ENCODE results near the gene DUSP6.

The DUSP6 gene

DNA sequence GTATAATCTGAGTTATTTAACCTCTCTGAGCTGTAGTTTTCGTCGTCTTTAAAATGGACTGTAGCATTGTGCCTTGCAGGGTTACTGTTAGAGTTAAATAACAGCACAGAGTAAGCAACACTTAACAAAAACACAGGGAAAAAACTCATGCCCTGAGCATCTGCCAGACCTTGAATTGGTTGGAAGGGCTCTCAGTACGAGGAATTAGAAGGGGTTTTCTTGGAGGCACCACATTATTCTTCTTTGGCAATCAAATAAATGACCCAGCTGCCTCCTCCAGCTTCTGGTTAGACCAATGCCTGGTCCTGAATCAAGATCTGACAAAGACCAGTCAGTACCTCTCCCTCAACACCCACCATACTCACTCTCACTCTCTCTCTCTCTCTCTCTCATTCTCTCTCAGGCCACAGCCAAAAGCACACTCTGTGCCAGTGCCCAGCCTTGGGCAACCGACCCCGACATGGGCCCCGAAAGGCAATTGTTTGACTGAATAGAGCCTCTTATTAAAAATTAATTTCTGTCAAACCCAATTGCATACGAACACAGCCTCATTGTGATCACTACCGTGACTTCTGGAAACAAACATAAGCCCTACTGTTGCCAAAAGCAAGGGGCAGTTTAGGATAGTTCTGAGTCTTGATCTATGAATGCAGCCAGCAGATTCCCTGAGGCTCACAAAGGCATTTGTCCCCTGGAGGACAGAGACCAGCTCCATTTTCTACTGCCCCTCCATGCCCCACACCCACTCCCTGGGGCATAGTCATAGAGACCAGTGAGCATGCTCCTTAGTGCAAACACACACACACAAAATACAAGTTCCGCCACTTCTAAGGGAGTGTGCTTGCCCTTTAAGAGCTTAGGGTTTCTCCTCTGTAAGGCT, 23.9 kb downstream of the DUSP6 start:
- no peak for DNase-seq

GRCh38 chr12:89327486-89328094, 24.7 kb downstream of the DUSP6 start:
- no peak for DNase-seq

GRCh38 chr12:89326239-89327040, 25.9 kb downstream of the DUSP6 start:
- DNase-seq = no peak

- DNase-seq = no peak
Observed at GRCh38 chr12:89325495-89325894, 26.8 kb downstream of the DUSP6 start.

DNA sequence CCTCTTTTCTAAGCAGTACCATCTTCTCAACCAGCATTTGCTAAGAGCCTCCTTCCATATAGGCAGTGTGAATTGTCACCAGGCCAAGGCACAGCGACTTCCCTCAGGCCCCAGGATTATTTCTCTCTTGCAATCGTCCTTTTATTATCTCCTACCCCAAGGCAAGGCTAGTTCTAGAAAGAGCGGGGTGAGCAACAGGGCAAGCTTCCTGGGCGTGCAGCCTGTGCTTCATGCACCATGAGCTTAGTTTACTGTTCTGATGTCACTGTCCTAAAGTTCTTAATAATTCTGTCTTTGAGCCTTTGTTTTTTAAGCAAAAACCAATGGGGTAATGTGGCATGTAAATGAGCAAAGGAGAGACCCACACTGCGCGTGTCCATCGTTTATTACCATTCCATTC, 27.9 kb downstream of the DUSP6 start:
- no peak for DNase-seq

DNA sequence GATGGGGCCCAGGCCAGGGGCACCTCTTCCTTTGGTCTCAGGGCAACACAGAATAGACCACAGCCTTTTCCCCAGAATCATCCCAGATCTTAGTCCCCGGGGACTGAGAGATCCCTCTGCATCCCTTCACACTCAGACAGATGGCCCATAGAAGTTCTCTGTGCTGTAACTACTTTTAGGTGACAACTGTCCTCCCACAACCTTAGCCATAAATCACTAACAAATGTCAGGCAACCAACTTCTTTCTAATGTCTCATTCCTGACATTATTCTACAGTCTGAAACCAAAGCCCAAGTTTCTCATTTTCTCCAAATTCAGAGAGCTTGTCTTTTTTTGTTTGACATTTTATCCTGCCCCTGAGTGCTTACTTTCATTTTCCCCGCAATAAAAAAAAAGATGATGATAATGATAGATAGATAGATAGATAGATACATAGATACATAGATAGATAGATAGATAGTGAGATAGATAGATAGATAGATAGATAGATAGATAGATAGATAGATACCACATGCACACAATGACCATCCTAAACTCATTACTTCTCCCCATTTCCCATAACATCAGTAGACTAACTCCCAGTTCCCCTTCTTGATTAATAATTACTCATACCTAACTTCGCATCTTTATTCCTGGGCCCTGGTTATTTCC, 28.6 kb downstream of the DUSP6 start:
- no peak for DNase-seq

DNA sequence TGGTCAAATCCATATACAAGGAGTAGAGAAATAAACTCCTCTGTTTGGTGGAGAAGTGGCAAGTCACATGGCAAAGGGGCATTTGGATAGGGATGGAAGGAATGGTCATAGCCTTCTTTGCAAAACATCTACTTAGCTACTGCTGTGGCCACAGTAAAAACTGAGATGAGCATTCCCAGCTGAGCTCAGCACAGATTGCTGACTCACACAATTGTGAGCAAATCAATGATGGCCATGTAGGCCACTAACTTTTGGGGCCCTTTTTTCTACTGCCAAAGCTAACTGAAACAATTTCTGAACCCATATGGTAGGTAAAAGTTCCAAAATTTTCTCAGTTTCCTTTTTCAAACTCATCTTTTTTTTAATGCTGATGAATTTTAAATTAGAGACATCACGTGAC, 31.6 kb downstream of the DUSP6 start:
- DNase-seq = no peak

GRCh38 chr12:89319606-89320005, 32.7 kb downstream of the DUSP6 start:
- DNase-seq = no peak

DNA sequence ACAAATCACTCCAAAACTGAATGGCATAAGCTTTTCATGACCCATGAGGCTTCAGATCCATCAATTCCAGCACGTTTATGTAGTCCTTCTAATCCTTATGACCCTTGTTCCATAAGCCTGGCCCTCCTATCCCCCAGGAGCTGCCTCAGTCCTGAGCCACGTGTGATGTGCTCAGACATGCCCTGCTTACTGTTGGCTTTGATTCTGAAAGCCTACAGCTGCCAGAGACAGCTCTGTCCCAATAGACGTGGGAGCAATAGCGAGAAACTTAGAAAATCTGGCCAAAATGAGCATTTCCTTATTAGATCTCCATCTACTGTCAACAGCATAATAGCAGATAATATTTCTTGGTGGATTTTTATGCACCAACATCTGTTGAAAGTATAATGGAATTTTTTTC, 33.2 kb downstream of the DUSP6 start:
- no peak for DNase-seq

DNA sequence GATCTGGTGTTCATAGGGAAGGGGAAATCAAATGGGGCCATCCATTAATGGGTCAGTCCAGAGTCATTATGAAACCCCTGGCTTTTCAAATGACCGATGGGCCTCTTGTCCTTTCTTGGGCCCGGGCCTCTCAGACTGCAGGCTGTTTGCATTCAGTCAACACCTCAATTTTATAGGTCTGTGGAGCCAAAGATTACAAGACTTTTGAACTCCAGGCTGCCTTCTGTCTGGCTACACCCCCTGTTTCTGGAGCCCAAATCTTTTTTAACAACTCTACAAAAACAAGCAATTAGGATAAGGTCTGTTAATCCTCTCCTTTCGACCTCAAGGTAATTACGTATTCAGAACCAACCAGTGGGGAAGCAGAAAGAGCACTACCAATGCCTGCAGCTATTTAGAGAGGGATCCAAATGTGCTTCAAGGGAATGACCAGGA, 35.6 kb downstream of the DUSP6 start:
- DNase-seq = no peak

DNA sequence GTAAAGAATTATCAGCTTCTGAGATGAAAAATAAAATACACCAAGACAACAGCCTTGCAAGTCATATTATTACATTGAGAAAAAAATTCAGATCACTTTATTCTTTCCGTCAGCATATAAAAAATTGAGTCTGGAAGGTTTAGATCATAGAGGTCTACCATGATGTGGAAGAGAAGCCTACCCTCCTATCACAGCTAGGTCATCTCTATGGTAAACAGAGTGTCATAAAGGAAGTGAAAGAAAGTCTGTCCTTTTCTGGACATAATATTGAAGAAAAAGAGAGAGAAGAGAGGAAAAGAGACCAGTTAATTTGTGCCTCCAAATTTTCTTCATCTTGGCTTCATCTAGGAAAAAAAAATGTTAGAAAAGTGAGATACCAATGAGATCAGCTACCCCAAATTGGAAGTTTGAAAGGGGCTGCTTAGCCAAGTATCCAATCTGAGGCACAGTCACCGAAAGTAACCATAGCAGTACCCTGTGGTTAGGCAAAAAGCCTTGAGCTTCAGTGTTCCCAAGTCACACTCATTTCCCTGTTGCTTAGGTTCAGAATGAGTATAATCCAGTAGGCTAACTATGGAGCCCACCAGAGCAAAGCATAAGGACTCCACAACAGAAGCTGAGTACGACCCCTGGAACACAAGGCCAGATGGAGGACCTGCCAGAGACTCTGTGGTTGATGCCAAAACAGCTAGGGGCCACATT, 38.1 kb downstream of the DUSP6 start:
- no peak for DNase-seq

GRCh38 chr12:89311703-89312293, 40.5 kb downstream of the DUSP6 start:
- no peak for DNase-seq

DNA sequence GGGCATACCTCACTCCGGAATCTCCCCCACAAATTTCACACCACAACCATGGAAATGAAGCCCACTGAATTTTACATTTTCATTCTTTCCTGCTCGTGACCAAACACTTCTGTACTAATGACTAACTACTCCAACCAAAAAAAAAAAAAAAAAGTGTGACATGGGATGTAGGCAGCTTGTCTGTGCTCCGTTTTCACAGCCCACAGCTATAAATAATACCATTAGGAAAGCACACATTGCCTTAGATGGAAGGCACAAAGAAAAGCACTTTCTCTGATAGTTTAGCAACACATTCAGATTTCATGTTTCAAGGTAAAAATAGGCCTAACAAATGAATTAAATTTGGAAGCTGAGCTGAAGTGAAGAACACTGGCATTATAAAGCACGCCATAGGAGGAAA, 42.5 kb downstream of the DUSP6 start:
- no peak for DNase-seq

GRCh38 chr12:89309440-89309802, 42.9 kb downstream of the DUSP6 start:
- DNase-seq = no peak

GRCh38 chr12:89307474-89308253, 44.6 kb downstream of the DUSP6 start:
- no peak for DNase-seq

- no peak for DNase-seq
Observed at GRCh38 chr12:89306827-89307473, 45.4 kb downstream of the DUSP6 start.

- no peak for DNase-seq
Observed at GRCh38 chr12:89305373-89305772, 46.9 kb downstream of the DUSP6 start.

- DNase-seq = no peak
Observed at GRCh38 chr12:89299931-89300330, 52.4 kb downstream of the DUSP6 start.

- DNase-seq = no peak
Observed at GRCh38 chr12:89299417-89299816, 52.9 kb downstream of the DUSP6 start.

Measured in SHP77 (cell line).